ENCODE results near the gene PTPRE.

DNA sequence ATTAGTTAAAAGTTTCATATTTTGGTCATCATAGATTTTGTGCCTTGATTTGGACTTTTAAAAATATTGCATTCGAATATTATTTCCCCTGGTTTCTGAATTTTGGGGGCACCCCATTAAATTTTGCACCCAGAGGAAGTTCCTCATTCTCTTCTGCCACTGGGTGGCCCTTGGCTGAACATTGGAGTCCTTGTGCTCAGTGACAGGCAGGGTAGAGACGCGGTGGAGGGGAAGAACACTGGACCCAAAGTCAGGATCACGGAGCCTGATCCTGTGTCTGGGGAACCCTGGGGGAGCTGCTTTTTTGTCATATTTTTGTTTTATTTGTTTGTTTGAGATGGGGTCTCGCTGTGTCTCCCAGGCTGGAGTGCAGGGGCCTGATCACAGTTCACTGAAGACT, 144.6 kb downstream of the PTPRE start:
- TF ChIP-seq, protein P1, sequence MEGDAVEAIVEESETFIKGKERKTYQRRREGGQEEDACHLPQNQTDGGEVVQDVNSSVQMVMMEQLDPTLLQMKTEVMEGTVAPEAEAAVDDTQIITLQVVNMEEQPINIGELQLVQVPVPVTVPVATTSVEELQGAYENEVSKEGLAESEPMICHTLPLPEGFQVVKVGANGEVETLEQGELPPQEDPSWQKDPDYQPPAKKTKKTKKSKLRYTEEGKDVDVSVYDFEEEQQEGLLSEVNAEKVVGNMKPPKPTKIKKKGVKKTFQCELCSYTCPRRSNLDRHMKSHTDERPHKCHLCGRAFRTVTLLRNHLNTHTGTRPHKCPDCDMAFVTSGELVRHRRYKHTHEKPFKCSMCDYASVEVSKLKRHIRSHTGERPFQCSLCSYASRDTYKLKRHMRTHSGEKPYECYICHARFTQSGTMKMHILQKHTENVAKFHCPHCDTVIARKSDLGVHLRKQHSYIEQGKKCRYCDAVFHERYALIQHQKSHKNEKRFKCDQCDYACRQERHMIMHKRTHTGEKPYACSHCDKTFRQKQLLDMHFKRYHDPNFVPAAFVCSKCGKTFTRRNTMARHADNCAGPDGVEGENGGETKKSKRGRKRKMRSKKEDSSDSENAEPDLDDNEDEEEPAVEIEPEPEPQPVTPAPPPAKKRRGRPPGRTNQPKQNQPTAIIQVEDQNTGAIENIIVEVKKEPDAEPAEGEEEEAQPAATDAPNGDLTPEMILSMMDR (IDR thresholded peaks at IDR 0.05) = no peak
- no peak for TF ChIP-seq POLR2A (IDR thresholded peaks at IDR 0.05)

Data from right lobe of liver (tissue), 4 donors.